Measurements from ENCODE around the gene TJP1.
"Not testable (repeated sequence)": the region's sequence is repeated elsewhere in the genome, so short reads cannot be mapped to it uniquely, and the experiment has no call there.

TJP1 gene

DNA sequence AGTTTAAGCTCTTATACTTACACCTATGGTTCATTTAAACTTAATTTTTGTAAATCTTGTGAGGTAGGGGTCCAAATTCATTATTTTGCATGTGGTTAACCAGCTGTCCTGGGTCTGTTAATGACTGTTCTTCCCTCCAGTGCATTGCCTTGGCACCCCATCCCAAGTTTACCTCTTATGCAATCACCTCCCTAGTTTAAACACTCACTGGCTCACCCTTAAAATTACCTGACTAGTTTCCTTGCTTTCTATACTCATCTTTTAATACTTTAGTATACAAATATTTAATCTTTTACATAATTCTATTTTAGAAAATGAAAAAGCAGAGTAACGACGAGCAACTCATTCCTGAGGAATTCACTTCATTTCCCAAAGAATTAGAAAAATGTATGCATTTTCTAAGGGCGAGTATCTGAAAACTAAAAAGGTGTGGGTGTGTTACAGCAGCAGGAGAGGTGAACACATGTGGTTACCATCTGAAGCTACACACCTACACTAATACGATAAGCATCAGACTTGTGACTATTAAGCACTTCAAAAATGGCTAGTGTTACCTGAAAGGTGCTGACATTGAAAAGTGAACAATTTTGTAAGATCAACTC, 33.7 kb downstream of the TJP1 start:
- H3K4me3 ChIP-seq (ENCODE audit: low read depth, low read length): no peak overlapping the region
- TF ChIP-seq, protein P1, sequence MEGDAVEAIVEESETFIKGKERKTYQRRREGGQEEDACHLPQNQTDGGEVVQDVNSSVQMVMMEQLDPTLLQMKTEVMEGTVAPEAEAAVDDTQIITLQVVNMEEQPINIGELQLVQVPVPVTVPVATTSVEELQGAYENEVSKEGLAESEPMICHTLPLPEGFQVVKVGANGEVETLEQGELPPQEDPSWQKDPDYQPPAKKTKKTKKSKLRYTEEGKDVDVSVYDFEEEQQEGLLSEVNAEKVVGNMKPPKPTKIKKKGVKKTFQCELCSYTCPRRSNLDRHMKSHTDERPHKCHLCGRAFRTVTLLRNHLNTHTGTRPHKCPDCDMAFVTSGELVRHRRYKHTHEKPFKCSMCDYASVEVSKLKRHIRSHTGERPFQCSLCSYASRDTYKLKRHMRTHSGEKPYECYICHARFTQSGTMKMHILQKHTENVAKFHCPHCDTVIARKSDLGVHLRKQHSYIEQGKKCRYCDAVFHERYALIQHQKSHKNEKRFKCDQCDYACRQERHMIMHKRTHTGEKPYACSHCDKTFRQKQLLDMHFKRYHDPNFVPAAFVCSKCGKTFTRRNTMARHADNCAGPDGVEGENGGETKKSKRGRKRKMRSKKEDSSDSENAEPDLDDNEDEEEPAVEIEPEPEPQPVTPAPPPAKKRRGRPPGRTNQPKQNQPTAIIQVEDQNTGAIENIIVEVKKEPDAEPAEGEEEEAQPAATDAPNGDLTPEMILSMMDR (IDR thresholded peaks at IDR 0.05; ENCODE audit: low read depth, low read length, missing control alignments): no peak
- DNase-seq (ENCODE audit: low read depth): no peak

DNA sequence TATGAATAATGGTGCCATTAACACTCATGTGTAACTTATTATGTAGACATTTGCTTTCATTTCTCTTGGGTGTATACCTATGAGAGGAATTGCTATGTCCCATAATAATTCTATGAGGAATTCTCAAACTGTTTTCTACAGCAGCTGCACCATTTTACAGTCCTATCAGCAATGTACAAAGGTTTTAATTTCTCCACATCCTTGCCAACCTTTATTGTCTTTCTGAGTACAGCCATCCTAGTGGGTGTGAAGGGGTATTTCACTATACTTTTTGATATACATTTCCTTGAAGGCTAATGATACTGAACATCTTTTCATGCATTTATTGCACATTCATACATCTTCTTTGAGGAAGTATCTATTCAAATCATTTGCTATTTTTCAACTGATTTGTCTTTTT, 34.5 kb downstream of the TJP1 start:
- H3K4me3 ChIP-seq (ENCODE audit: low read depth, low read length): no peak overlapping the region
- TF ChIP-seq, protein P1 (IDR thresholded peaks at IDR 0.05; ENCODE audit: low read depth, low read length, missing control alignments): no peak
- no peak for DNase-seq (ENCODE audit: low read depth)

DNA sequence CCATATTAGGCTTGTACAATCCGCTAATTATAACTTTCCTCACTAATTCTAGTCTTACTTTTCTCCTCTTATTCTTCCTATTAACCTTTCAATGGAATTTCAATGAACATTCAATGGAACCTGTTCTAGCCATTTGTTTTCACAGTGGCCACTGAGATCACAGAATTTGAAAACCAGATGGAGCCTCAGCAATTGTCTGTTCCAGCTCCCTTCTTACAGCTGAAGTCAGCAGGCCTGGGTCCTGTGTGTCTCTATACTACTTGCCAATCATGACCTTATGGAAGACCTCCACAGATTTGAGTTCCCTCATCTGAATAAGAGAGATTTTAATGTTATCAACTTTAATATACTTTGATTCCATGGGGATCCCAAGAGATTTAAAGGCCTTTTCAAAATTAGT, 36.6 kb downstream of the TJP1 start:
- TF ChIP-seq, protein P1 (IDR thresholded peaks at IDR 0.05; ENCODE audit: low read depth, low read length, missing control alignments): no peak
- H3K4me3 ChIP-seq (ENCODE audit: low read depth, low read length): no peak overlapping the region
- DNase-seq (ENCODE audit: low read depth): no peak

DNA sequence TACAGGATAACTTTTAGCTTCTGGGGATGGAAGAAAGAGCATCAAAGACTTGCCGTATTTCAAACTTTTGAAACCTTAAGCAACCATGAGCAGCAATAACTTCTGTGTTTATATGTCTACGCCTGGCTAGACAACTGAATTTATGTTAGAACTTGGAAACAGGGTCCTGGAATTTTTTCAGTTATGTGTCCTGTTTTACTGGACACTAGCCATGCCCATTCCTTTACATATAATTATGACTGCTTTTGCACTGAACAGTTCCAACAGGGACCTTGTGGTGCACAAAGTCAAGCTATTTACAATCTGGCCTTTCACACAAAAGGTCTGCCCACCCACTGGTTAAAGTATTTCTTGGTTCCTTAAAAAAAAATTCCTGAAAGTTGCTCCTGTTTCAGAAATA, 37.1 kb downstream of the TJP1 start:
- TF ChIP-seq, protein P1 (IDR thresholded peaks at IDR 0.05; ENCODE audit: low read depth, low read length, missing control alignments): no peak
- no peak overlapping the region for H3K4me3 ChIP-seq (ENCODE audit: low read depth, low read length)
- DNase-seq (ENCODE audit: low read depth): no peak

DNA sequence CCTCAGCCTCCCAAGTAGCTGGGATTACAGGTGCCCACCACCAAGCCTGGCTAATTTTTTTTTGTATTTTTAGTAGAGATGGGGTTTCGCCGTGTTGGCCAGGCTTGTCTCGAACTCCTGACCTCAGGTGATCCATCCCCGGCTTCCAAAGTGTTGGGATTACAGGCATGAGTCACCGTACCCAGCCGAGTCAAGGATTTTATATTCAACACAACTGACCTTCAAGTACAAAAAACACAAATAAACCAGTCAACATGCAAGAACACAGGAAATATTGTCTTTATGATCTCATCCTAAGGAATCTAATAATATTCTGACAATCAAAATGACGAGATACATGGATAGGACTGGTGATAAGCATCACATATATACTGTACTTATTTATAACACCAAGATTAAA, 37.9 kb downstream of the TJP1 start:
- DNase-seq (ENCODE audit: low read depth): no peak
- TF ChIP-seq, protein P1 (IDR thresholded peaks at IDR 0.05; ENCODE audit: low read depth, low read length, missing control alignments): no peak
- no peak overlapping the region for H3K4me3 ChIP-seq (ENCODE audit: low read depth, low read length)

DNA sequence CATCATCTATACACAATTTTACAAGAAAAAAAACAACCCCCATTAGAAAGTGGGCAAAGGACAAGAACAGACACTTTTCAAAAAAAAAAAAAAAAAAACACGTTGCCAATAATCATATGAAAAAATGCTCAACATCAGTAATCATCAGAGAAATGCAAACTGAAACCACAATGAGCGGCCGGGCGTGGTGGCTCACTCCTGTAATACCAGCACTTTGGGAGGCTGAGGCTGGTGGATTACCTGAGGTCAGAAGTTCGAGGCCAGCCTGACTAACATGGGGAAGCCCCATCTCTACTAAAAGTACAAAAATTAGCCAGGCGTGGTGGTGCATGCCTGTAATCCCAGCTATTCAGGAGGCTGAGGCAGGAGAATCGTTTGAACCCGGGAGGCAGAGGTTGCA, 39.5 kb downstream of the TJP1 start:
- DNase-seq (ENCODE audit: low read depth); H3K4me3 ChIP-seq (ENCODE audit: low read depth, low read length): not testable (repeated sequence)

DNA sequence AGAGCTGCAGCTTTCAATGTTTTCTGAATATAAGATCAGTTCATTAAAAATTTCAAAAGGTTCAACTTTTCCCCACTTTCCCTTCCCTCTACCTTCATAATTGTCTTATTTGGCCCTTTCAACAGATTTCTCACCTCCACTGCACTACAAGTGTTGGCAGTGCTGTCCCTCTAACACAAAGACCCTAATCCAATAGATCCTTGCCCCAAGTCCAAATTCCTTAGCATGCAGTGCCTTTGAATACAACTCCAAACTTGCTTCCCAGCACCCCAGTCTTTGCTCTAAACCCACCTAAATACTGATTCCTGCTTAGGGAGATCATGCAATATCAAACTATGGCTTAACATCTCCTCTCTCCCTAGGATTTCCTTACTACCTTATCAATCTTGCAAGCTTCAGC, 43.9 kb downstream of the TJP1 start:
- no peak for DNase-seq (ENCODE audit: low read depth)
- H3K4me3 ChIP-seq (ENCODE audit: low read depth, low read length): no peak overlapping the region
- TF ChIP-seq, protein P1 (IDR thresholded peaks at IDR 0.05; ENCODE audit: low read depth, low read length, missing control alignments): no peak
